ENCODE measurements around the gene TSPAN14.

- TF ChIP-seq, protein P1, sequence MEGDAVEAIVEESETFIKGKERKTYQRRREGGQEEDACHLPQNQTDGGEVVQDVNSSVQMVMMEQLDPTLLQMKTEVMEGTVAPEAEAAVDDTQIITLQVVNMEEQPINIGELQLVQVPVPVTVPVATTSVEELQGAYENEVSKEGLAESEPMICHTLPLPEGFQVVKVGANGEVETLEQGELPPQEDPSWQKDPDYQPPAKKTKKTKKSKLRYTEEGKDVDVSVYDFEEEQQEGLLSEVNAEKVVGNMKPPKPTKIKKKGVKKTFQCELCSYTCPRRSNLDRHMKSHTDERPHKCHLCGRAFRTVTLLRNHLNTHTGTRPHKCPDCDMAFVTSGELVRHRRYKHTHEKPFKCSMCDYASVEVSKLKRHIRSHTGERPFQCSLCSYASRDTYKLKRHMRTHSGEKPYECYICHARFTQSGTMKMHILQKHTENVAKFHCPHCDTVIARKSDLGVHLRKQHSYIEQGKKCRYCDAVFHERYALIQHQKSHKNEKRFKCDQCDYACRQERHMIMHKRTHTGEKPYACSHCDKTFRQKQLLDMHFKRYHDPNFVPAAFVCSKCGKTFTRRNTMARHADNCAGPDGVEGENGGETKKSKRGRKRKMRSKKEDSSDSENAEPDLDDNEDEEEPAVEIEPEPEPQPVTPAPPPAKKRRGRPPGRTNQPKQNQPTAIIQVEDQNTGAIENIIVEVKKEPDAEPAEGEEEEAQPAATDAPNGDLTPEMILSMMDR (IDR thresholded peaks at IDR 0.05; ENCODE audit: poor library complexity), result no peak
- TF ChIP-seq EZH2phosphoT487 (IDR thresholded peaks at IDR 0.05; ENCODE audit: low read depth, severe bottlenecking, unreplicated experiment), result no peak
Observed at GRCh38 chr10:80421707-80422536, 32.2 kb upstream of the TSPAN14 start.

Measured in hepatocyte (in vitro differentiated cells).